DOHH2 (cell line): Measurements from ENCODE around the gene CDC42SE2.

ENCODE experiments used
- H3F3A ChIP-seq: fragments of 200-600 bp; sonication (generic), shearing (Covaris generic); 2 replicates; pipeline ENCODE4 v1.6.0; 2016; ENCODE audit warnings: antibody characterized with exemption, mild to moderate bottlenecking; ENCODE audit not compliant: control insufficient read depth, insufficient read depth
- H3K27ac ChIP-seq: fragments of 200-600 bp; sonication (generic); 2 replicates; pipeline ENCODE4 v1.5.1; 2014; ENCODE audit warnings: low read depth, mild to moderate bottlenecking, low read length, moderate library complexity
- H3K27me3 ChIP-seq: fragments of 200-600 bp; sonication (generic); 2 replicates; pipeline ENCODE4 v1.6.1; 2014; ENCODE audit warnings: mild to moderate bottlenecking, low read length, mixed read lengths; ENCODE audit not compliant: control insufficient read depth
- H3K36me3 ChIP-seq: fragments of 200-600 bp; sonication (generic); 2 replicates; pipeline ENCODE4 v1.6.1; 2014; ENCODE audit warnings: mild to moderate bottlenecking, low read length, moderate library complexity, mixed read lengths; ENCODE audit not compliant: control insufficient read depth
- H3K4me1 ChIP-seq: fragments of 200-600 bp; sonication (generic); 2 replicates; pipeline ENCODE4 v1.6.1; 2014; ENCODE audit warnings: mild to moderate bottlenecking, low read length, mixed read lengths; ENCODE audit not compliant: control insufficient read depth
- H3K4me2 ChIP-seq: fragments of 200-600 bp; sonication (generic); 2 replicates; pipeline ENCODE4 v1.6.0; 2014; ENCODE audit warnings: mild to moderate bottlenecking, low read length, moderate library complexity
- H3K4me3 ChIP-seq: fragments of 200-600 bp; sonication (generic); 2 replicates; pipeline ENCODE4 v1.5.1; 2014; ENCODE audit warnings: mild to moderate bottlenecking, low read length, mixed read lengths
- H3K79me2 ChIP-seq: fragments of 200-600 bp; sonication (generic); 2 replicates; pipeline ENCODE4 v1.6.1; 2014; ENCODE audit warnings: mild to moderate bottlenecking, low read length, mixed read lengths; ENCODE audit not compliant: control insufficient read depth
- H3K9me2 ChIP-seq: fragments of 200-600 bp; sonication (generic); replicated peaks from 2 replicates; pipeline ENCODE4 v1.6.1; 2014; ENCODE audit warnings: mild to moderate bottlenecking, low read length, mixed read lengths; ENCODE audit not compliant: control insufficient read depth
- H3K9me3 ChIP-seq: fragments of 200-600 bp; sonication (generic); 2 replicates; pipeline ENCODE4 v1.6.1; 2014; ENCODE audit warnings: antibody characterized with exemption, low read length, mixed read lengths; ENCODE audit not compliant: control insufficient read depth, insufficient read depth
- H4K20me1 ChIP-seq: fragments of 200-600 bp; sonication (generic); 2 replicates; pipeline ENCODE4 v1.6.0; 2014; ENCODE audit warnings: low read depth, mild to moderate bottlenecking, antibody characterized with exemption, low read length, moderate library complexity; ENCODE audit not compliant: control insufficient read depth, insufficient read depth
- EZH2phosphoT487 ChIP-seq: fragments of 200-600 bp; sonication (generic); IDR thresholded peaks from 2 replicates; pipeline ENCODE4 v1.6.1; 2017; ENCODE audit warnings: borderline replicate concordance, mild to moderate bottlenecking, antibody characterized with exemption, low read length, moderate library complexity, mixed read lengths
- TF ChIP-seq, protein P1 (sequence below): fragments of 200-600 bp; sonication (generic); IDR thresholded peaks from one replicate; pipeline ENCODE4 v1.5.1; 2014; ENCODE audit warnings: antibody characterized with exemption, mild to moderate bottlenecking, low read depth, low read length; ENCODE audit not compliant: poor library complexity, severe bottlenecking

The CDC42SE2 gene

DNA sequence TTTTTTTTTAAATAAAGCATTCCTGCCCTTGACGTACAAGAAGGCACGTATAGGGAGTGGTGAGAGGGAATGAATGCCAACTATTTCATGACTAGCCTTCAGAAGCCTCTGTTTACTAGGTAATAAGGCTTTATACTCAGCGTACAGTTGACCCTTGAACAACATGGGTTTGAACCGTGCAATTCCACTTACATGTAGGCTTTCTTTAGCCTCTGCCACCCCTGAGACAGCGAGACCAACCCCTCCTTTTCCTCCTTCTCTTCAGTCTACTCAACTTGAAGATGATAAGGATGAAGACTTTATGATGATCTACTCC is 22.5 kb downstream of the CDC42SE2 start:
- Histone ChIP-seq H3K9me3 (no peaks in the 10 kb centered on the region), H3K27ac (no peak overlapping the region), H3K4me1 (peaks cover 31% of the 10 kb centered on the region), H3K79me2 (peaks cover 92% of the 10 kb centered on the region), H3K27me3 (no peaks in the 10 kb centered on the region), H3F3A (no peaks in the 10 kb centered on the region), H3K9me2 (no peaks in the 10 kb centered on the region), H3K36me3 (peaks cover 14% of the 10 kb centered on the region), H3K4me2 (no peak overlapping the region), H3K4me3 (no peak overlapping the region), H4K20me1 (no peaks in the 10 kb centered on the region; the same call in 1 of the 2 replicates)
- TF ChIP-seq, protein P1, sequence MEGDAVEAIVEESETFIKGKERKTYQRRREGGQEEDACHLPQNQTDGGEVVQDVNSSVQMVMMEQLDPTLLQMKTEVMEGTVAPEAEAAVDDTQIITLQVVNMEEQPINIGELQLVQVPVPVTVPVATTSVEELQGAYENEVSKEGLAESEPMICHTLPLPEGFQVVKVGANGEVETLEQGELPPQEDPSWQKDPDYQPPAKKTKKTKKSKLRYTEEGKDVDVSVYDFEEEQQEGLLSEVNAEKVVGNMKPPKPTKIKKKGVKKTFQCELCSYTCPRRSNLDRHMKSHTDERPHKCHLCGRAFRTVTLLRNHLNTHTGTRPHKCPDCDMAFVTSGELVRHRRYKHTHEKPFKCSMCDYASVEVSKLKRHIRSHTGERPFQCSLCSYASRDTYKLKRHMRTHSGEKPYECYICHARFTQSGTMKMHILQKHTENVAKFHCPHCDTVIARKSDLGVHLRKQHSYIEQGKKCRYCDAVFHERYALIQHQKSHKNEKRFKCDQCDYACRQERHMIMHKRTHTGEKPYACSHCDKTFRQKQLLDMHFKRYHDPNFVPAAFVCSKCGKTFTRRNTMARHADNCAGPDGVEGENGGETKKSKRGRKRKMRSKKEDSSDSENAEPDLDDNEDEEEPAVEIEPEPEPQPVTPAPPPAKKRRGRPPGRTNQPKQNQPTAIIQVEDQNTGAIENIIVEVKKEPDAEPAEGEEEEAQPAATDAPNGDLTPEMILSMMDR: no peak
- no peak for TF ChIP-seq EZH2phosphoT487

DNA sequence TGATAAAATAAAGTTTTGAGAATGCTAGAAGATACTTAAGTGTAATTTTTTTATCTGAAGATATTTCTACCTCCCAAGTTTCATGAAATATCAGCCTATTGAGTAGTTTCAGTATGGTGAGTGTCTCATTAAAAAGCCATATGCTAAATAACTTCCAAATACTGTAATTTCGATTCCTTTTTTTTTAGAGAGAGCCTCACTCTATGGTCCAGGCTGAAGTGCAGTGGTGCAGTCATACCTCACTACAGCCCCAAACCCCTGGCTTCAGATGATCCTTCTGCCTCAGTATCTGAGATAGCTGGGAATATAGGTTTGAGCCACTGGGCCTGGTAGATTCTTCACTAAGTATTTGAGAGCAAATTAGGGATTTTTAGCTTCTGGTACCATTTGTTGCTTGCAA is 24.5 kb downstream of the CDC42SE2 start:
- Histone ChIP-seq H4K20me1 (peaks cover 3% of the 10 kb centered on the region; the same call in 1 of the 2 replicates), H3K9me3 (no peaks in the 10 kb centered on the region), H3K4me3 (peak overlapping the region; percentile 49), H3K4me1 (peaks cover 21% of the 10 kb centered on the region), H3K36me3 (peaks cover 14% of the 10 kb centered on the region), H3K79me2 (peaks cover 87% of the 10 kb centered on the region), H3K4me2 (peak overlapping the region; percentile 47), H3K27me3 (no peaks in the 10 kb centered on the region), H3F3A (no peaks in the 10 kb centered on the region), H3K9me2 (no peaks in the 10 kb centered on the region), H3K27ac (0 out of 2 replicates have a peak overlapping the region, but pooled peaks have one; percentile 3)
- TF ChIP-seq, protein P1: no peak

DNA sequence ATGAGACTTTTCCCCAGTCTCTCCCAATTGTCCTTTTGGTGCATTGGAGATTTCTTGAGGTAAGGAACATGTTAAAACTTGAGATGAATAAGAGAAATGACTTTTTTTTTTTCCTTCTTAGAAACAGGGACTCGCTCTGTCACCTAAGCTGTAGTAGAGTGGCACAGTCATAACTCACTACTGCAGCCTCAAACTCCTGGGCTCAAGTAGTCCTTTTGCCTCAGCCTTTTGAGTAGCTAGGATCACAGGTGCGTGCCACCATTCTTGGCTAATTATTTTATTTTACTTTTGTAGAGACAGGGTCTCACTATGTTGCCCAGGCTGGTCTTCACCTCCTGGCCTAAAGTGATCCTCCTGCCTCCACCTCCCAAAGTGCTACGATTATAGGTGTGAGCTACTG is 25.9 kb downstream of the CDC42SE2 start:
- peaks cover 3% of the 10 kb centered on the region; the same call in 1 of the 2 replicates for H4K20me1 ChIP-seq
- no peaks in the 10 kb centered on the region for H3K9me3 ChIP-seq
- H3K79me2 ChIP-seq: peaks cover 86% of the 10 kb centered on the region
- H3F3A ChIP-seq: no peaks in the 10 kb centered on the region
- H3K36me3 ChIP-seq: peaks cover 11% of the 10 kb centered on the region
- H3K27me3 ChIP-seq: no peaks in the 10 kb centered on the region
- no peaks in the 10 kb centered on the region for H3K9me2 ChIP-seq
- H3K27ac ChIP-seq: no peak overlapping the region
- H3K4me2 ChIP-seq: no peak overlapping the region
- TF ChIP-seq, protein P1: no peak
- no peak for TF ChIP-seq EZH2phosphoT487
- H3K4me1 ChIP-seq: peaks cover 21% of the 10 kb centered on the region
- no peak overlapping the region for H3K4me3 ChIP-seq

DNA sequence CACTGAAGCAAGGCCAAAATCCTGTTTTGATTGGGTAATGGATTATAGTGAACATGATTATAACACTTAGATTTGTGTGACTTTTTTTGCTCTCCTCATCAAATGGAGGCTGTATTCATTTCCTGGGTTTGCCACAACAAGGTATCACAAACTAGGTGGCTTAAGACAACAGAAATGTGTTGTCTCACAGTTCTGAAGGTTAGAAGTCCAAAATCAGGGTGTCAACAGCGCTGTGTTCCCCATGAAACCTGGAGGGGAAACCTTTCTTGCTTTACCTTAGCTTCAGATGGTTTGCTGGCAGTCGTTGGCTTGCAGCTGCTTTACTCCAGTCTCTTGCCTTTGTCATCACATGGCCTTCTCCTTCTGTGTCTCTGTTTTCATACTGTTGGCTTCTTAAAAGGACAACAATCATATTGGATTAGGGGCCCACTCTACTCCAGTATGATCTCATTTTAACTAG is 32.4 kb downstream of the CDC42SE2 start:
- Histone ChIP-seq H3K27me3 (no peaks in the 10 kb centered on the region), H3K36me3 (no peaks in the 10 kb centered on the region), H3K79me2 (peaks cover 76% of the 10 kb centered on the region), H3K9me3 (no peaks in the 10 kb centered on the region), H3K4me1 (0 out of 2 replicates have a peak, but pooled peaks cover 3% of the 10 kb centered on the region), H4K20me1 (peaks cover 11% of the 10 kb centered on the region; the same call in 1 of the 2 replicates), H3K27ac (no peak overlapping the region), H3K4me2 (no peak overlapping the region), H3F3A (no peaks in the 10 kb centered on the region), H3K4me3 (no peak overlapping the region), H3K9me2 (no peaks in the 10 kb centered on the region)
- TF ChIP-seq, protein P1: no peak
